H1 (cell line): ENCODE data around the gene KRTAP12-4. TPM values are rescaled to one million over a fixed set of nuclear protein-coding genes. Genes with fewer than 3 reads are reported as not detected.
"Not testable (repeated sequence)": the region's sequence is repeated elsewhere in the genome, so short reads cannot be mapped to it uniquely, and the experiment has no call there.

Source experiments
- CTCF ChIA-PET: fragments of 300-600 bp; sonication (Branson Sonifier 250); formaldehyde crosslinking; loops from one replicate; lab custom pipeline; 2021; ENCODE audit not compliant: partially characterized antibody; lab: Charles Lee
- POLR2A ChIA-PET: fragments of 300-600 bp; sonication (Branson Sonifier 250); formaldehyde crosslinking; loops from one replicate; lab custom pipeline; 2021; ENCODE audit warnings: inconsistent platforms; ENCODE audit not compliant: partially characterized antibody; lab: Charles Lee
- DNase-seq, 2 experiments: peaks; one replicate each; pipeline versions ENCODE4 v3.0.0 to v3.0.0-alpha.2; 2010 to 2022; ENCODE audit warnings: low spot score in 2 of 2, low read depth in 1 of 2, mixed read lengths in 1 of 2
- FAIRE-seq: peaks from 2 replicates; lab custom pipeline; 2011; peaks lifted over from hg19 to GRCh38; lab: Jason Lieb, UNC
- H2AFZ ChIP-seq: 2 replicates; pipeline ENCODE4 v1.8.1; 2012; ENCODE audit warnings: low read length, inconsistent platforms
- H2AK5ac ChIP-seq: 2 replicates; pipeline ENCODE4 v1.6.1; 2013; ENCODE audit warnings: low read depth, low read length
- H2BK120ac ChIP-seq: replicated peaks from 2 replicates; pipeline ENCODE3; 2013; ENCODE audit warnings: low read depth, low read length, inconsistent platforms
- H2BK12ac ChIP-seq: 2 replicates; pipeline ENCODE4 v1.6.1; 2013; ENCODE audit warnings: low read depth, low read length
- H2BK15ac ChIP-seq: 2 replicates; pipeline ENCODE4 v1.6.1; 2013; ENCODE audit warnings: low read length
- H2BK20ac ChIP-seq: 2 replicates; pipeline ENCODE4 v1.6.1; 2013; ENCODE audit warnings: low read length
- H2BK5ac ChIP-seq: 2 replicates; pipeline ENCODE4 v1.6.1; 2013; ENCODE audit warnings: low read depth, low read length
- H3K14ac ChIP-seq: 2 replicates; pipeline ENCODE4 v1.6.1; 2013; ENCODE audit warnings: inconsistent platforms; ENCODE audit not compliant: insufficient read length
- H3K18ac ChIP-seq: 2 replicates; pipeline ENCODE4 v1.6.1; 2013; ENCODE audit warnings: low read length; ENCODE audit errors: extremely low read depth
- H3K23ac ChIP-seq: 2 replicates; pipeline ENCODE4 v1.6.1; 2013; ENCODE audit warnings: inconsistent platforms; ENCODE audit not compliant: insufficient read length
- H3K23me2 ChIP-seq: 2 replicates; pipeline ENCODE4 v1.6.1; 2013; ENCODE audit warnings: low read depth, low read length
- H3K27ac ChIP-seq: 2 replicates; pipeline ENCODE4 v1.6.1; 2011; ENCODE audit warnings: low read depth, low read length, inconsistent platforms
- H3K27me3 ChIP-seq, 4 experiments: replicated peaks in 1 of 4; 1 replicate in 1 of 4; 2 replicates in 3 of 4; pipeline versions ENCODE4 v1.6.1 to v1.8.1; 2011 to 2013; ENCODE audit warnings: low read length in 3 of 4, mild to moderate bottlenecking in 3 of 4, inconsistent platforms in 2 of 4, mixed read lengths in 2 of 4, moderate library complexity in 1 of 4; ENCODE audit not compliant: control insufficient read depth in 3 of 4, insufficient read depth in 3 of 4; ENCODE audit errors: extremely low read depth in 1 of 4
- H3K36me3 ChIP-seq, 4 experiments: 2 replicates each; pipeline versions ENCODE4 v1.6.1 to v1.8.1; 2011 to 2013; ENCODE audit warnings: mild to moderate bottlenecking in 4 of 4, low read length in 3 of 4, moderate library complexity in 2 of 4, control low read depth in 1 of 4, inconsistent platforms in 1 of 4; ENCODE audit not compliant: insufficient read depth in 4 of 4, control insufficient read depth in 2 of 4
- H3K4ac ChIP-seq: replicated peaks from 2 replicates; pipeline ENCODE3; 2013; ENCODE audit warnings: low read length, low read depth, mixed read lengths, inconsistent platforms; ENCODE audit not compliant: insufficient read length
- H3K4me1 ChIP-seq, 4 experiments: replicated peaks in 1 of 4; 1 replicate in 1 of 4; 2 replicates in 3 of 4; pipeline versions ENCODE4 v1.6.1 to v1.8.1; 2011 to 2013; ENCODE audit warnings: low read length in 3 of 4, inconsistent platforms in 2 of 4, mixed read lengths in 1 of 4; ENCODE audit not compliant: insufficient read depth in 4 of 4, control insufficient read depth in 3 of 4
- H3K4me2 ChIP-seq, 2 experiments: 2 replicates each; pipeline versions ENCODE4 v1.6.1 to v1.8.1; 2011 to 2013; ENCODE audit warnings: low read depth in 2 of 2, low read length in 2 of 2, control low read depth in 1 of 2, inconsistent platforms in 1 of 2, mild to moderate bottlenecking in 1 of 2; ENCODE audit not compliant: insufficient read depth in 1 of 2
- H3K4me3 ChIP-seq, 4 experiments: fragments of 200-600, 300-600 bp in 1 of 4; sonication (generic), shearing (Covaris generic), sonication (Bioruptor Twin) in 1 of 4; 2 replicates each; pipeline versions ENCODE4 v1.5.1 to v1.8.1; 2011 to 2016; ENCODE audit warnings: low read length in 4 of 4, low read depth in 3 of 4, control low read depth in 2 of 4, inconsistent platforms in 2 of 4, mild to moderate bottlenecking in 2 of 4, mixed read lengths in 1 of 4, moderate library complexity in 1 of 4; ENCODE audit not compliant: insufficient read depth in 2 of 4; ENCODE audit errors: extremely low read depth in 1 of 4
- H3K56ac ChIP-seq: replicated peaks from 2 replicates; pipeline ENCODE3; 2013; ENCODE audit warnings: low read depth, mild to moderate bottlenecking, mixed read lengths, low read length, inconsistent platforms; ENCODE audit not compliant: insufficient read length
- H3K79me1 ChIP-seq: 2 replicates; pipeline ENCODE4 v1.6.1; 2013; ENCODE audit warnings: low read depth, low read length, control low read depth
- H3K79me2 ChIP-seq, 2 experiments: 2 replicates each; pipeline versions ENCODE4 v1.6.1 to v1.8.1; 2012 to 2013; ENCODE audit warnings: low read length in 2 of 2, mild to moderate bottlenecking in 2 of 2, inconsistent platforms in 1 of 2; ENCODE audit not compliant: insufficient read depth in 2 of 2, control insufficient read depth in 1 of 2
- H3K9ac ChIP-seq, 4 experiments: replicated peaks in 1 of 4; 1 replicate in 1 of 4; 2 replicates in 3 of 4; pipeline versions ENCODE4 v1.6.1 to v1.8.1; 2011 to 2013; ENCODE audit warnings: low read depth in 3 of 4, low read length in 3 of 4, control low read depth in 2 of 4, mild to moderate bottlenecking in 2 of 4, moderate library complexity in 2 of 4, inconsistent platforms in 1 of 4; ENCODE audit errors: extremely low read depth in 1 of 4
- H3K9me3 ChIP-seq, 2 experiments: 2 replicates each; pipeline versions ENCODE4 v1.6.1 to v1.8.1; 2012 to 2013; ENCODE audit warnings: mild to moderate bottlenecking in 2 of 2, moderate library complexity in 2 of 2, control low read depth in 1 of 2, inconsistent platforms in 1 of 2, low read depth in 1 of 2, low read length in 1 of 2, mixed read lengths in 1 of 2; ENCODE audit not compliant: insufficient read depth in 2 of 2
- H4K20me1 ChIP-seq, 2 experiments: replicated peaks in 1 of 2; 2 replicates each; pipeline versions ENCODE3 to v1.8.1; 2011 to 2013; ENCODE audit warnings: inconsistent platforms in 2 of 2, low read length in 2 of 2, mild to moderate bottlenecking in 1 of 2; ENCODE audit not compliant: insufficient read depth in 2 of 2, control insufficient read depth in 1 of 2
- H4K5ac ChIP-seq: 2 replicates; pipeline ENCODE4 v1.6.1; 2013; ENCODE audit warnings: low read length, low read depth, mixed read lengths, inconsistent platforms; ENCODE audit not compliant: insufficient read length
- H4K8ac ChIP-seq: 2 replicates; pipeline ENCODE4 v1.8.0; 2013; ENCODE audit warnings: mild to moderate bottlenecking, moderate library complexity, low read length, inconsistent platforms; ENCODE audit not compliant: insufficient read depth; ENCODE audit errors: extremely low read depth
- H4K91ac ChIP-seq: replicated peaks from 2 replicates; pipeline ENCODE3; 2013; ENCODE audit warnings: low read length, mixed read lengths, inconsistent platforms; ENCODE audit not compliant: insufficient read length
- KDM1A ChIP-seq: fragments of 200-600, 300-600 bp; sonication (generic); IDR thresholded peaks from 2 replicates; pipeline ENCODE4 v1.7.1; 2016; ENCODE audit warnings: mild to moderate bottlenecking, low read length, borderline replicate concordance
- WGBS, 2 experiments: shearing (Covaris generic) in 1 of 2; methylation state at CpG; one replicate each; pipeline versions ENCODE4 v1.1.6 to v1.1.7; 2013 to 2015; ENCODE audit warnings: low lambda C conversion rate in 2 of 2, mixed read lengths in 2 of 2, inconsistent platforms in 1 of 2, low coverage in 1 of 2, missing lambda C conversion rate in 1 of 2; ENCODE audit not compliant: insufficient replicate concordance in 2 of 2, insufficient coverage in 1 of 2, insufficient read length in 1 of 2; ENCODE audit errors: extremely low coverage in 1 of 2, missing lambda C conversion rate in 1 of 2; 5-methylcytosine and 5-hydroxymethylcytosine counted together
- polyA plus RNA-seq, 7 experiments: library from polyadenylated mRNA; depleted of rRNA in 3 of 7; stranded (reverse) in 5 of 7; unstranded in 2 of 7; fragments of >200 nt in 5 of 7; fragments of 200-250 nt in 2 of 7; gene quantifications; 1 replicate in 5 of 7; 2 replicates in 1 of 7; 4 replicates in 1 of 7; pipeline versions ENCODE4 v1.2.1 to v1.2.3, GENCODE V29; 2011 to 2013; ENCODE audit warnings: missing spikeins in 2 of 7, mixed read lengths in 2 of 7
- total RNA-seq: library from RNA; stranded (reverse); fragmentation: NEBNext Ultra II Directional; extraction: Animal tissue kit (Norgen Biotek cat#: 25700); gene quantifications from 2 replicates; pipeline ENCODE4 v1.2.1, GENCODE V29; 2021

The KRTAP12-4 gene
- total and polyA plus RNA-seq, 2 of the 8 experiments (the other 6 are each of a cell fraction or from before 2014, with no cell fraction given), result not detected

DNA sequence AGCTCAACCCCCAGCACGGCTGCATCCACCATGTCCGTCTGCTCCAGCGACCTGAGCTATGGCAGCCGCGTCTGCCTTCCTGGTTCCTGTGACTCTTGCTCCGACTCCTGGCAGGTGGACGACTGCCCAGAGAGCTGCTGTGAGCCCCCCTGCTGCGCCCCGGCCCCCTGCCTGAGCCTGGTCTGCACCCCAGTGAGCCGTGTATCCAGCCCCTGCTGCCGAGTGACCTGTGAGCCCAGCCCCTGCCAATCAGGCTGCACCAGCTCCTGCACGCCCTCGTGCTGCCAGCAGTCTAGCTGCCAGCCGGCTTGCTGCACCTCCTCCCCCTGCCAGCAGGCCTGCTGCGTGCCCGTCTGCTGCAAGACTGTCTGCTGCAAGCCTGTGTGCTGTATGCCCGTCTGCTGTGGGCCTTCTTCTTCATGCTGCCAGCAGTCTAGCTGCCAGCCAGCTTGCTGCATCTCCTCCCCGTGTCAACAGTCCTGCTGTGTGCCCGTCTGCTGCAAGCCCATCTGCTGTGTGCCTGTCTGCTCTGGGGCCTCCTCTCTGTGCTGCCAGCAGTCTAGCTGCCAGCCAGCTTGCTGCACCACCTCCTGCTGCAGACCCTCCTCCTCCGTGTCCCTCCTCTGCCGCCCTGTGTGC lies 42.8 kb upstream of the KRTAP12-4 start, which contains the start of gene KRTAP10-12:
TSS of gene KRTAP10-12 (plus strand) at position 1 of the 639 bp plus-strand sequence. CDS start at position 31, 30 bp downstream.
- H3K79me2 ChIP-seq, H3K79me1 ChIP-seq, H3K9me3 ChIP-seq, H3K36me3 ChIP-seq, H2BK120ac ChIP-seq, H4K20me1 ChIP-seq, H3K23me2 ChIP-seq, H3K4ac ChIP-seq, H3K14ac ChIP-seq, H3K27ac ChIP-seq, H3K23ac ChIP-seq, H3K56ac ChIP-seq, H3K9ac ChIP-seq, H3K4me3 ChIP-seq, FAIRE-seq, H3K27me3 ChIP-seq, DNase-seq, H2AFZ ChIP-seq: not testable (repeated sequence)
- WGBS, 2 experiments, result 78% methylated on average over 19 of the region's 21 CpGs; no CpG with 5 or more reads in 1 of the 2 experiments
- Histone ChIP-seq H4K91ac (peak within 1 kb of the TSS; percentile 59), H3K4me2 (peak within 1 kb of the TSS; percentile 2 to 21; a peak in 3 of 4 replicates), H2BK20ac (peak within 1 kb of the TSS; percentile 61), H3K4me1 (peaks cover 3 to 38% (median 21%) of the 10 kb centered on the region in 4 experiments), H2BK12ac (peak within 1 kb of the TSS; percentile 80; the same call in 1 of the 2 replicates), H3K18ac (peak within 1 kb of the TSS; percentile 95), H4K5ac (peak within 1 kb of the TSS; percentile 11), H2BK5ac (peak within 1 kb of the TSS; percentile 71; the same call in 1 of the 2 replicates), H2BK15ac (0 out of 2 replicates have a peak within 1 kb of the TSS, but pooled peaks have one; percentile 61), H2AK5ac (peak within 1 kb of the TSS; percentile 61; the same call in 1 of the 2 replicates), H4K8ac (peak within 1 kb of the TSS; percentile 35; the same call in 1 of the 2 replicates)
- ChIA-PET POLR2A (interaction anchor here (0.7 to 1.4 kb wide), 9 partner anchors 9 to 118 kb away, joined by 3 to 5 read pairs (median 3); no protein-coding TSS in a partner anchor), CTCF (interaction anchor here (0.8 to 3.8 kb wide), 19 partner anchors 11 to 179 kb away, joined by 3 to 15 read pairs (median 3); partner anchors contain the start of gene TSPEAR)
- 0 out of 2 replicates have a peak, but pooled peaks have one; percentile 24 for TF ChIP-seq KDM1A
